ENCODE measurements around the gene WWC1. TPM values are rescaled to one million over a fixed set of nuclear protein-coding genes. Genes with fewer than 3 reads are reported as not detected.

Gene WWC1
- total RNA-seq, 2 experiments from 2014 or later = 1.0 to 1.3 TPM

DNA sequence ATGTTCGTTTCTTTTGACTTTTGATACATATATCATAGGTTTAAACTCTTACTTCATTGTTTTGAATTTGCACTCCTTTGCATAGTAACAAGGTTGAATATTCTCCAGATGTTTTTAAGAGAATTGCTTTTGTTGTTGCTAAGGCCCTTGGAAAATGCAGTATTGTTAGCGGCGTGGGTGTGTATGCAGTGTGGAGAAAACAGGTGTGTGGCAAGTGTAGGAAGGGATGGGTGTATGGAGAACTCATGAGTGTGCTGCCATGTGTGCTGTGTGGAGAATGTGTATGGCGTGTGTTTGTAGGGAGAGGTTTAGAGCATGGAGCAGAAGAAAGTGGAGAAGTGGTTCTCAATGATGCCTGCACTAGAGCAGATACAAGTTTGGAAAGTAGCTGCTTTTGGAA, 87.3 kb downstream of the WWC1 start:
- Histone ChIP-seq H3K4me3 (ENCODE audit: low read length) (no peak overlapping the region), H3K9me3 (ENCODE audit: control insufficient read depth in 1 of 2, insufficient read depth in 1 of 2, low read length in 2 of 2) (no peaks in the 10 kb centered on the region), H3K27ac (ENCODE audit: low read depth in 1 of 2, low read length in 2 of 2) (no peak overlapping the region), H3K27me3 (ENCODE audit: control insufficient read depth in 1 of 2, insufficient read depth in 2 of 2, low read length in 2 of 2) (no peaks in the 10 kb centered on the region), H3K4me1 (ENCODE audit: insufficient read depth, low read length) (peaks cover 13% of the 10 kb centered on the region), H3K36me3 (ENCODE audit: insufficient read depth, low read length) (no peaks in the 10 kb centered on the region)
- Mint-ChIP-seq H3K9me3 (no peaks in the 10 kb centered on the region), H3K36me3 (ENCODE audit: low read depth) (peaks cover 3% of the 10 kb centered on the region), H3K4me1 (ENCODE audit: low read depth) (peaks cover 23% of the 10 kb centered on the region), H3K27me3 (no peaks in the 10 kb centered on the region), H3K4me3 (no peak overlapping the region), H3K27ac (no peak overlapping the region)
- ChIA-PET CTCF (no interaction called here), POLR2A (no interaction called here)
- DNase-seq (no peak), ATAC-seq (ENCODE audit: poor library complexity) (no peak)
- intact Hi-C loops (cut with DNase I, micrococcal nuclease) = no loop called here
- TF ChIP-seq, protein P1, sequence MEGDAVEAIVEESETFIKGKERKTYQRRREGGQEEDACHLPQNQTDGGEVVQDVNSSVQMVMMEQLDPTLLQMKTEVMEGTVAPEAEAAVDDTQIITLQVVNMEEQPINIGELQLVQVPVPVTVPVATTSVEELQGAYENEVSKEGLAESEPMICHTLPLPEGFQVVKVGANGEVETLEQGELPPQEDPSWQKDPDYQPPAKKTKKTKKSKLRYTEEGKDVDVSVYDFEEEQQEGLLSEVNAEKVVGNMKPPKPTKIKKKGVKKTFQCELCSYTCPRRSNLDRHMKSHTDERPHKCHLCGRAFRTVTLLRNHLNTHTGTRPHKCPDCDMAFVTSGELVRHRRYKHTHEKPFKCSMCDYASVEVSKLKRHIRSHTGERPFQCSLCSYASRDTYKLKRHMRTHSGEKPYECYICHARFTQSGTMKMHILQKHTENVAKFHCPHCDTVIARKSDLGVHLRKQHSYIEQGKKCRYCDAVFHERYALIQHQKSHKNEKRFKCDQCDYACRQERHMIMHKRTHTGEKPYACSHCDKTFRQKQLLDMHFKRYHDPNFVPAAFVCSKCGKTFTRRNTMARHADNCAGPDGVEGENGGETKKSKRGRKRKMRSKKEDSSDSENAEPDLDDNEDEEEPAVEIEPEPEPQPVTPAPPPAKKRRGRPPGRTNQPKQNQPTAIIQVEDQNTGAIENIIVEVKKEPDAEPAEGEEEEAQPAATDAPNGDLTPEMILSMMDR (IDR thresholded peaks at IDR 0.05) = no peak

- CTCF ChIA-PET = no interaction called here
Measured at GRCh38 chr5:168382421-168382820, 91.0 kb downstream of the WWC1 start.

GRCh38 chr5:168390491-168390890, 99.0 kb downstream of the WWC1 start:
- Mint-ChIP-seq H3K27ac (no peak overlapping the region), H3K36me3 (ENCODE audit: low read depth) (no peaks in the 10 kb centered on the region), H3K4me1 (ENCODE audit: low read depth) (no peaks in the 10 kb centered on the region), H3K27me3 (no peaks in the 10 kb centered on the region), H3K9me3 (peaks cover 3% of the 10 kb centered on the region), H3K4me3 (no peak overlapping the region)
- H3K9me3 ChIP-seq (ENCODE audit: control insufficient read depth in 1 of 2, insufficient read depth in 1 of 2, low read length in 2 of 2) = peaks cover 4 to 7% of the 10 kb centered on the region in 2 experiments
- H3K4me1 ChIP-seq (ENCODE audit: insufficient read depth, low read length) = no peaks in the 10 kb centered on the region
- H3K4me3 ChIP-seq (ENCODE audit: low read length) = no peak overlapping the region
- CTCF ChIA-PET = no interaction called here
- H3K36me3 ChIP-seq (ENCODE audit: insufficient read depth, low read length) = no peaks in the 10 kb centered on the region
- DNase-seq = no peak
- no peak overlapping the region for H3K27ac ChIP-seq (ENCODE audit: low read depth in 1 of 2, low read length in 2 of 2)
- TF ChIP-seq, protein P1 (IDR thresholded peaks at IDR 0.05) = no peak
- POLR2A ChIA-PET = no interaction called here
- ATAC-seq (ENCODE audit: poor library complexity) = no peak
- H3K27me3 ChIP-seq (ENCODE audit: control insufficient read depth in 1 of 2, insufficient read depth in 2 of 2, low read length in 2 of 2) = no peaks in the 10 kb centered on the region
- intact Hi-C loops (cut with DNase I, micrococcal nuclease) = no loop called here

More at GRCh38 chr5:168382421-168382820, 91.0 kb downstream of the WWC1 start:
- ATAC-seq (ENCODE audit: poor library complexity) (no peak), DNase-seq (no peak)
- no peaks in the 10 kb centered on the region for H3K27me3 ChIP-seq (ENCODE audit: control insufficient read depth in 1 of 2, insufficient read depth in 2 of 2, low read length in 2 of 2)
- no peaks in the 10 kb centered on the region for H3K27me3 Mint-ChIP-seq
- no peaks in the 10 kb centered on the region for H3K36me3 ChIP-seq (ENCODE audit: insufficient read depth, low read length)
- no peak overlapping the region for H3K4me3 Mint-ChIP-seq
- H3K4me1 Mint-ChIP-seq (ENCODE audit: low read depth) = peaks cover 15% of the 10 kb centered on the region
- no peak overlapping the region for H3K4me3 ChIP-seq (ENCODE audit: low read length)
- peaks cover 3% of the 10 kb centered on the region for H3K36me3 Mint-ChIP-seq (ENCODE audit: low read depth)
- no peaks in the 10 kb centered on the region for H3K9me3 Mint-ChIP-seq
- TF ChIP-seq, protein P1 (IDR thresholded peaks at IDR 0.05) = no peak
- peaks cover 13% of the 10 kb centered on the region for H3K4me1 ChIP-seq (ENCODE audit: insufficient read depth, low read length)
- H3K27ac Mint-ChIP-seq = no peak overlapping the region
- no peak overlapping the region for H3K27ac ChIP-seq (ENCODE audit: low read depth in 1 of 2, low read length in 2 of 2)
- POLR2A ChIA-PET = interaction anchor here (0.7 kb wide), 1 partner anchor 26 kb away, joined by 6 read pairs; no protein-coding TSS in a partner anchor
- H3K9me3 ChIP-seq (ENCODE audit: control insufficient read depth in 1 of 2, insufficient read depth in 1 of 2, low read length in 2 of 2) = peaks cover 0 to 8% of the 10 kb centered on the region in 2 experiments
- intact Hi-C loops (cut with DNase I, micrococcal nuclease) = no loop called here
